OCI-LY7 (cell line): ENCODE data around the gene CRYBG2. TPM values are rescaled to one million over a fixed set of nuclear protein-coding genes. Genes with fewer than 3 reads are reported as not detected.

Experiments
- BruUV-seq: library from RNA; stranded (reverse); fragments of 400-500 nt; replicated peaks from 2 replicates; lab custom pipeline; 2021; lab: Mats Ljungman, UMichigan
- CTCF ChIA-PET: fragments of 300-600 bp; sonication (Branson Sonifier 250); formaldehyde crosslinking; loops from one replicate; lab custom pipeline; 2022; ENCODE audit warnings: antibody characterized with exemption; ENCODE audit not compliant: unreplicated experiment; lab: Charles Lee
- POLR2A ChIA-PET: fragments of 300-600 bp; sonication (Branson Sonifier 250); formaldehyde crosslinking; loops from one replicate; lab custom pipeline; 2022; ENCODE audit warnings: antibody characterized with exemption; lab: Charles Lee
- DNase-seq: peaks from one replicate; pipeline ENCODE4 v3.0.0-alpha.2; 2015; ENCODE audit warnings: low spot score
- H2AFZ ChIP-seq: fragments of 200-600 bp; sonication (generic), shearing (Covaris generic); 2 replicates; pipeline ENCODE4 v1.6.1; 2014; ENCODE audit warnings: mild to moderate bottlenecking, antibody characterized with exemption, low read length, moderate library complexity
- H3K27ac ChIP-seq: fragments of 200-600 bp; sonication (generic); 2 replicates; pipeline ENCODE4 v1.5.1; 2014; ENCODE audit warnings: mixed run types, low read depth, mild to moderate bottlenecking, moderate library complexity, low read length, inconsistent platforms; ENCODE audit not compliant: poor library complexity, severe bottlenecking
- H3K36me3 ChIP-seq: fragments of 200-600 bp; sonication (generic); 2 replicates; pipeline ENCODE4 v1.6.1; 2014; ENCODE audit warnings: mild to moderate bottlenecking, antibody characterized with exemption, low read length, moderate library complexity, mixed read lengths; ENCODE audit not compliant: insufficient read depth
- H3K4me1 ChIP-seq: fragments of 200-600 bp; sonication (generic); 2 replicates; pipeline ENCODE4 v1.5.1; 2014; ENCODE audit warnings: mild to moderate bottlenecking, low read length; ENCODE audit not compliant: insufficient read depth, poor library complexity, severe bottlenecking
- H3K4me2 ChIP-seq: fragments of 200-600 bp; sonication (generic); 2 replicates; pipeline ENCODE4 v1.6.1; 2014; ENCODE audit warnings: mild to moderate bottlenecking, low read length
- H3K4me3 ChIP-seq: fragments of 200-600 bp; sonication (generic); 2 replicates; pipeline ENCODE4 v1.5.1; 2014; ENCODE audit warnings: mild to moderate bottlenecking, low read depth, low read length; ENCODE audit not compliant: poor library complexity, severe bottlenecking
- H3K79me2 ChIP-seq: fragments of 200-600 bp; sonication (generic); 2 replicates; pipeline ENCODE4 v1.6.1; 2016; ENCODE audit warnings: low read depth, mild to moderate bottlenecking, low read length, moderate library complexity, mixed read lengths; ENCODE audit not compliant: insufficient read depth
- H3K9me2 ChIP-seq: fragments of 200-600 bp; sonication (generic); 2 replicates; pipeline ENCODE4 v1.6.1; 2016; ENCODE audit warnings: mild to moderate bottlenecking, low read length, mixed read lengths; ENCODE audit not compliant: insufficient read depth
- H3K9me3 ChIP-seq: fragments of 200-600 bp; sonication (generic); 2 replicates; pipeline ENCODE4 v1.6.1; 2014; ENCODE audit warnings: mild to moderate bottlenecking, mixed run types, low read length, mixed read lengths
- H4K20me1 ChIP-seq: fragments of 200-600 bp; sonication (generic); 2 replicates; pipeline ENCODE4 v1.6.1; 2014; ENCODE audit warnings: mild to moderate bottlenecking, antibody characterized with exemption, low read length, moderate library complexity, mixed read lengths; ENCODE audit not compliant: insufficient read depth
- EZH2phosphoT487 ChIP-seq: fragments of 200-600 bp; sonication (generic); IDR thresholded peaks from 2 replicates; pipeline ENCODE4 v1.6.1; 2018; ENCODE audit warnings: low read depth, borderline replicate concordance, mild to moderate bottlenecking, mixed run types, antibody characterized with exemption, low read length, moderate library complexity, mixed read lengths
- intact Hi-C: fragments of 100-400 bp; cut with micrococcal nuclease; formaldehyde crosslinking; loops from one replicate; pipeline ENCODE4 v1.10.0; 2022; ENCODE audit not compliant: unreplicated experiment
- total RNA-seq, 2 experiments: library from RNA; depleted of rRNA in 1 of 2; stranded (reverse); fragments of >200 nt in 1 of 2; shearing (Covaris generic) in 1 of 2; gene quantifications; 2 replicates each; pipeline ENCODE4 v1.2.3, GENCODE V29; 2014 to 2022
- TF ChIP-seq, protein P1 (sequence below): fragments of 200-600 bp; sonication (generic); conservative IDR thresholded peaks from 2 replicates; pipeline ENCODE4 v1.5.1; 2014; ENCODE audit warnings: mild to moderate bottlenecking, antibody characterized with exemption, low read length, moderate library complexity, mixed read lengths

Gene CRYBG2
- total RNA-seq, 2 experiments from 2014 or later, result 1.3 to 5.5 TPM

- CTCF ChIA-PET, result no interaction called here
- no peak overlapping the region for H3K4me3 ChIP-seq
- no peak overlapping the region for H3K27ac ChIP-seq
- TF ChIP-seq EZH2phosphoT487, result no peak
- TF ChIP-seq, protein P1, sequence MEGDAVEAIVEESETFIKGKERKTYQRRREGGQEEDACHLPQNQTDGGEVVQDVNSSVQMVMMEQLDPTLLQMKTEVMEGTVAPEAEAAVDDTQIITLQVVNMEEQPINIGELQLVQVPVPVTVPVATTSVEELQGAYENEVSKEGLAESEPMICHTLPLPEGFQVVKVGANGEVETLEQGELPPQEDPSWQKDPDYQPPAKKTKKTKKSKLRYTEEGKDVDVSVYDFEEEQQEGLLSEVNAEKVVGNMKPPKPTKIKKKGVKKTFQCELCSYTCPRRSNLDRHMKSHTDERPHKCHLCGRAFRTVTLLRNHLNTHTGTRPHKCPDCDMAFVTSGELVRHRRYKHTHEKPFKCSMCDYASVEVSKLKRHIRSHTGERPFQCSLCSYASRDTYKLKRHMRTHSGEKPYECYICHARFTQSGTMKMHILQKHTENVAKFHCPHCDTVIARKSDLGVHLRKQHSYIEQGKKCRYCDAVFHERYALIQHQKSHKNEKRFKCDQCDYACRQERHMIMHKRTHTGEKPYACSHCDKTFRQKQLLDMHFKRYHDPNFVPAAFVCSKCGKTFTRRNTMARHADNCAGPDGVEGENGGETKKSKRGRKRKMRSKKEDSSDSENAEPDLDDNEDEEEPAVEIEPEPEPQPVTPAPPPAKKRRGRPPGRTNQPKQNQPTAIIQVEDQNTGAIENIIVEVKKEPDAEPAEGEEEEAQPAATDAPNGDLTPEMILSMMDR, result no peak
- H4K20me1 ChIP-seq, result no peaks in the 10 kb centered on the region
- no peak overlapping the region for H3K4me2 ChIP-seq
- intact Hi-C loops, result no loop called here
- BruUV-seq, result no TSS peak
- no peaks in the 10 kb centered on the region for H3K9me2 ChIP-seq
- DNase-seq, result no peak
- no peaks in the 10 kb centered on the region for H3K9me3 ChIP-seq
- no peaks in the 10 kb centered on the region for H3K4me1 ChIP-seq
- no peak overlapping the region for H2AFZ ChIP-seq
- no peaks in the 10 kb centered on the region for H3K79me2 ChIP-seq
- no peaks in the 10 kb centered on the region for H3K36me3 ChIP-seq
- POLR2A ChIA-PET, result no interaction called here
Measured at GRCh38 chr1:26353210-26353859, 595 bp downstream of the CRYBG2 start.

- no peak for DNase-seq
- no peak overlapping the region for H3K4me2 ChIP-seq
- no peaks in the 10 kb centered on the region for H3K9me2 ChIP-seq
- BruUV-seq, result no TSS peak
- H3K4me3 ChIP-seq, result no peak overlapping the region
- TF ChIP-seq, protein P1, result no peak
- no peak for TF ChIP-seq EZH2phosphoT487
- H3K36me3 ChIP-seq, result no peaks in the 10 kb centered on the region
- intact Hi-C loops, result no loop called here
- H3K79me2 ChIP-seq, result no peaks in the 10 kb centered on the region
- H4K20me1 ChIP-seq, result no peaks in the 10 kb centered on the region
- ChIA-PET POLR2A (no interaction called here), CTCF (no interaction called here)
- H2AFZ ChIP-seq, result no peak overlapping the region
- H3K4me1 ChIP-seq, result no peaks in the 10 kb centered on the region
- H3K27ac ChIP-seq, result no peak overlapping the region
- H3K9me3 ChIP-seq, result no peaks in the 10 kb centered on the region
Measured at GRCh38 chr1:26352338-26352679, 1.6 kb downstream of the CRYBG2 start.

- ChIA-PET POLR2A (no interaction called here), CTCF (no interaction called here)
- no peak overlapping the region for H2AFZ ChIP-seq
- no peaks in the 10 kb centered on the region for H3K79me2 ChIP-seq
- no peaks in the 10 kb centered on the region for H3K36me3 ChIP-seq
- no peak overlapping the region for H3K4me3 ChIP-seq
- no peak overlapping the region for H3K4me2 ChIP-seq
- BruUV-seq, result no TSS peak
- no peaks in the 10 kb centered on the region for H3K4me1 ChIP-seq
- no peak for DNase-seq
- H3K9me3 ChIP-seq, result no peaks in the 10 kb centered on the region
- no peak overlapping the region for H3K27ac ChIP-seq
- no peaks in the 10 kb centered on the region for H3K9me2 ChIP-seq
- intact Hi-C loops, result no loop called here
- no peaks in the 10 kb centered on the region for H4K20me1 ChIP-seq
- TF ChIP-seq, protein P1, result no peak
- TF ChIP-seq EZH2phosphoT487, result no peak
Measured at GRCh38 chr1:26351590-26352337, 2.2 kb downstream of the CRYBG2 start.
